CD14-positive monocyte (primary cell): ENCODE data around the gene S100A5. TPM values are rescaled to one million over a fixed set of nuclear protein-coding genes. Genes with fewer than 3 reads are reported as not detected.

Experiments used
- DNase-seq, 3 donors: peaks; one replicate each; pipeline ENCODE4 v3.0.0-alpha.2; 2011 to 2022
- H2AFZ ChIP-seq: 2 replicates; pipeline ENCODE4 v1.6.0; 2012; ENCODE audit warnings: mild to moderate bottlenecking, low read depth, low read length, inconsistent platforms; ENCODE audit not compliant: insufficient read depth, poor library complexity, severe bottlenecking
- H3K27ac ChIP-seq, 2 donors: 1 replicate in 1 of 2; 2 replicates in 1 of 2; pipeline ENCODE4 v1.5.1; 2012 to 2013; ENCODE audit warnings: low read length in 2 of 2, control low read depth in 1 of 2, inconsistent platforms in 1 of 2, low read depth in 1 of 2, mild to moderate bottlenecking in 1 of 2
- H3K27me3 ChIP-seq, 2 donors: one replicate each; pipeline versions ENCODE4 v1.6.0 to v1.6.1; 2011 to 2013; ENCODE audit warnings: low read length in 2 of 2; ENCODE audit not compliant: control insufficient read depth in 2 of 2, insufficient read depth in 2 of 2
- H3K36me3 ChIP-seq, 2 donors: replicated peaks in 1 of 2; 1 replicate in 1 of 2; 2 replicates in 1 of 2; pipeline versions ENCODE4 v1.5.1 to v1.6.1; 2012 to 2013; ENCODE audit warnings: low read length in 2 of 2, control low read depth in 1 of 2, inconsistent platforms in 1 of 2, mild to moderate bottlenecking in 1 of 2; ENCODE audit not compliant: insufficient read depth in 2 of 2, control insufficient read depth in 1 of 2
- H3K4me1 ChIP-seq, 2 donors: 1 replicate in 1 of 2; 2 replicates in 1 of 2; pipeline versions ENCODE4 v1.5.1 to v1.6.1; 2012 to 2013; ENCODE audit warnings: low read length in 2 of 2, control low read depth in 1 of 2, inconsistent platforms in 1 of 2, mild to moderate bottlenecking in 1 of 2, moderate library complexity in 1 of 2; ENCODE audit not compliant: insufficient read depth in 2 of 2, control insufficient read depth in 1 of 2
- H3K4me2 ChIP-seq: replicated peaks from 2 replicates; pipeline ENCODE3; 2012; ENCODE audit warnings: low read length, moderate library complexity, mild to moderate bottlenecking; ENCODE audit not compliant: poor library complexity, severe bottlenecking; ENCODE audit errors: extremely low read depth
- H3K4me3 ChIP-seq, 3 experiments: fragments of 200-600 bp in 1 of 3; sonication (generic) in 1 of 3; replicated peaks in 1 of 3; 1 replicate in 2 of 3; 2 replicates in 1 of 3; pipeline ENCODE4 v1.5.1; 2011 to 2013; ENCODE audit warnings: low read length in 3 of 3, mild to moderate bottlenecking in 3 of 3, control low read depth in 2 of 3, low read depth in 2 of 3, inconsistent platforms in 1 of 3, moderate library complexity in 1 of 3
- H3K79me2 ChIP-seq: 2 replicates; pipeline ENCODE4 v1.6.0; 2012; ENCODE audit warnings: mild to moderate bottlenecking, control low read depth, inconsistent platforms, low read length, moderate library complexity; ENCODE audit not compliant: insufficient read depth
- H3K9ac ChIP-seq: 2 replicates; pipeline ENCODE4 v1.6.0; 2017; ENCODE audit warnings: low read length, mild to moderate bottlenecking; ENCODE audit not compliant: insufficient read depth, poor library complexity, severe bottlenecking
- H3K9me3 ChIP-seq, 2 donors: replicated peaks in 1 of 2; 1 replicate in 1 of 2; 2 replicates in 1 of 2; pipeline versions ENCODE4 v1.5.1 to v1.6.1; 2012 to 2013; ENCODE audit warnings: low read length in 2 of 2, control low read depth in 1 of 2; ENCODE audit not compliant: control insufficient read depth in 1 of 2, insufficient read depth in 1 of 2
- H4K20me1 ChIP-seq: 2 replicates; pipeline ENCODE4 v1.6.0; 2012; ENCODE audit warnings: mild to moderate bottlenecking, low read length, control low read depth, moderate library complexity; ENCODE audit not compliant: insufficient read depth
- H3K27ac Mint-ChIP-seq, 7 donors: one replicate each; pipeline ENCODE4 v1.8.0; 2020; ENCODE audit warnings: mild to moderate bottlenecking in 7 of 7, mixed read lengths in 7 of 7, moderate library complexity in 6 of 7, inconsistent platforms in 2 of 7
- H3K27me3 Mint-ChIP-seq, 3 donors: one replicate each; pipeline ENCODE4 v1.8.0; 2021 to 2022; ENCODE audit warnings: low read depth in 3 of 3, mild to moderate bottlenecking in 3 of 3, mixed read lengths in 3 of 3, moderate library complexity in 3 of 3, inconsistent platforms in 1 of 3
- H3K36me3 Mint-ChIP-seq, 2 donors: one replicate each; pipeline ENCODE4 v1.8.0; 2020; ENCODE audit warnings: mixed read lengths in 2 of 2, inconsistent platforms in 1 of 2, mild to moderate bottlenecking in 1 of 2
- H3K4me1 Mint-ChIP-seq: one replicate; pipeline ENCODE4 v1.8.0; 2020; ENCODE audit warnings: mild to moderate bottlenecking, mixed read lengths
- H3K4me3 Mint-ChIP-seq, 2 donors: one replicate each; pipeline ENCODE4 v1.8.0; 2020; ENCODE audit warnings: mild to moderate bottlenecking in 2 of 2, mixed read lengths in 2 of 2, moderate library complexity in 1 of 2
- H3K9me3 Mint-ChIP-seq, 7 donors: one replicate each; pipeline ENCODE4 v1.8.0; 2020 to 2022; ENCODE audit warnings: mixed read lengths in 7 of 7, mild to moderate bottlenecking in 6 of 7, moderate library complexity in 6 of 7, inconsistent platforms in 2 of 7
- WGBS: methylation state at CpG from one replicate; pipeline ENCODE4 v1.1.5; 2013; ENCODE audit warnings: missing lambda C conversion rate; ENCODE audit not compliant: insufficient coverage; 5-methylcytosine and 5-hydroxymethylcytosine counted together
- intact Hi-C, 2 donors: fragments of 100-400 bp; cut with micrococcal nuclease; formaldehyde crosslinking; loops; one replicate each; pipeline versions ENCODE4 v1.15.0 to v1.15.1; 2023
- polyA plus RNA-seq, 3 donors: library from polyadenylated mRNA; depleted of rRNA in 1 of 3; unstranded in 2 of 3; stranded (reverse) in 1 of 3; fragments of 300-500 nt in 2 of 3; fragments of >200 nt in 1 of 3; fragmentation: Illumina TruSeq in 2 of 3; gene quantifications; 1 replicate in 2 of 3; 2 replicates in 1 of 3; pipeline ENCODE4 v1.2.3, GENCODE V29; 2012 to 2021
- TF ChIP-seq, protein P1 (sequence below): fragments of 200-600 bp; IDR thresholded peaks from one replicate; pipeline ENCODE4 v1.8.0; 2022; ENCODE audit warnings: antibody characterized with exemption, mild to moderate bottlenecking

S100A5 gene
- polyA plus RNA-seq, 3 donors, result 1.4 to 2.1 TPM; not detected in 1

DNA sequence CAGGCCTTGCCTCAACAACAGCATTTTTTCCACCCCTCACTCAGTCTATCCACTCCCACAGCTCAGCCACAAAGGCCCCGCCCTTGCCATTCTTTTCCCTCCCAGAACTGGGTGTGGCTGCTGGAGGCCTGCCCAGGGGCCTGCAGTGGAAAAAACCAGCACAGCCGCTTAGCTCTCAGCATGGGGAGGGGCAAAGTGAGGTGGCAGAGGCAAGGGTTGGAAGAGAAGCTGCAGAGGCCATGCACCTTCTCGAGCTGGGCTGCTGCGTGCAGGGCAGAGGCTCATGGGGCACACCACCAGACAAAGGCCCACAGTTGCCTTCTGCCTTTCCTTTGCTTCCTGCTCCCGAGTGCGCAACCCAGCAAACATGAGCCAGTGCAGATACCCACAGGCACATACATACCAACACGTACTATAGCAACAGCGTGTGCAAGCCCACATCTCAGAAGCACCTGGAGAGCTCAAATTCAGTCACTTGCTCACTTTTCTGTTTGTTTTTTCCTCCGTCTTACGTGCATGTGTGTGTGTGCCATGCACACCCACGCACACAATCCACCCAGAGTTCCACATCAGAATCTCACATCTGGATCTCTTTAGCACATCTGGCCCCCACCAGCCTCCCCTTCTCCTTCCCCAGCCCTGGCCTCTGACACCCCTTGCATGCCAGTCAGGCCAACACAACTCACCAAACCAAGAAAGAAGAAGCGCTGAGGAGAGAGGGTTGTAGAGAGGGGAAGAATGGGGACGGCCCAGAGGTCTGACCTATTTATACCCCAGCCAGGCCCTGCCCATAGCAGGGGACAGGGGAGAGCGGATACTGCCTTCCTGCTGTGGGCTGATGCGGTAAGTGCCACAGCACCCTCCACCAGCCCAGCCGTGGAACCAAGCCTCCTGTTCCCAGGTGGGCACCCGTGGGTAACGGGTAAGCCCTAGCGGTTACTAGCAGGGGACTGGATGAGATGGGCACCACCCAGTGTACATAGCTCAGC, 4.6 kb upstream of the S100A5 start, which contains the start of gene S100A4:
Gene S100A4, minus strand, starts transcription at position 740 of the 989 bp plus-strand sequence. CDS start 1,012 bp downstream, outside the sequence.
- peak within 1 kb of the TSS; percentile 71 for H2AFZ ChIP-seq
- 0% methylated on average over 15 of the region's 19 CpGs for WGBS

More for the DNA sequence above, 4.6 kb upstream of the S100A5 start, which contains the start of gene S100A4:
- DNase-seq, result peak; percentile 83 to 86 (median 83)
- Histone ChIP-seq H3K9ac (peak within 1 kb of the TSS; percentile 70), H3K36me3 (peaks cover 20 to 27% of the 10 kb centered on the region in 2 donors), H3K27me3 (no peaks in the 10 kb centered on the region), H3K79me2 (peaks cover 55% of the 10 kb centered on the region), H3K4me3 (peak within 1 kb of the TSS; percentile 83 to 94 (median 87)), H3K4me1 (peaks cover 92 to 98% of the 10 kb centered on the region in 2 donors), H4K20me1 (peaks cover 37% of the 10 kb centered on the region), H3K4me2 (peak within 1 kb of the TSS; percentile 98), H3K9me3 (no peaks in the 10 kb centered on the region), H3K27ac (peak within 1 kb of the TSS; percentile 77 to 91)
- H3K9me3 Mint-ChIP-seq, result no peaks in the 10 kb centered on the region
- peaks cover 0 to 6% (median 2%) of the 10 kb centered on the region in 3 donors for H3K27me3 Mint-ChIP-seq
- peaks cover 27 to 32% of the 10 kb centered on the region in 2 donors for H3K36me3 Mint-ChIP-seq
- peak within 1 kb of the TSS; percentile 95 to 98 (median 98) for H3K27ac Mint-ChIP-seq
- H3K4me1 Mint-ChIP-seq, result peaks cover 99% of the 10 kb centered on the region
- H3K4me3 Mint-ChIP-seq, result peak within 1 kb of the TSS; percentile 98 to 100
- intact Hi-C loops, result loop anchor here in 1 of 2 donors (5.0 kb wide), 1 partner anchor 33 kb away; no protein-coding TSS in a partner anchor
- TF ChIP-seq, protein P1, sequence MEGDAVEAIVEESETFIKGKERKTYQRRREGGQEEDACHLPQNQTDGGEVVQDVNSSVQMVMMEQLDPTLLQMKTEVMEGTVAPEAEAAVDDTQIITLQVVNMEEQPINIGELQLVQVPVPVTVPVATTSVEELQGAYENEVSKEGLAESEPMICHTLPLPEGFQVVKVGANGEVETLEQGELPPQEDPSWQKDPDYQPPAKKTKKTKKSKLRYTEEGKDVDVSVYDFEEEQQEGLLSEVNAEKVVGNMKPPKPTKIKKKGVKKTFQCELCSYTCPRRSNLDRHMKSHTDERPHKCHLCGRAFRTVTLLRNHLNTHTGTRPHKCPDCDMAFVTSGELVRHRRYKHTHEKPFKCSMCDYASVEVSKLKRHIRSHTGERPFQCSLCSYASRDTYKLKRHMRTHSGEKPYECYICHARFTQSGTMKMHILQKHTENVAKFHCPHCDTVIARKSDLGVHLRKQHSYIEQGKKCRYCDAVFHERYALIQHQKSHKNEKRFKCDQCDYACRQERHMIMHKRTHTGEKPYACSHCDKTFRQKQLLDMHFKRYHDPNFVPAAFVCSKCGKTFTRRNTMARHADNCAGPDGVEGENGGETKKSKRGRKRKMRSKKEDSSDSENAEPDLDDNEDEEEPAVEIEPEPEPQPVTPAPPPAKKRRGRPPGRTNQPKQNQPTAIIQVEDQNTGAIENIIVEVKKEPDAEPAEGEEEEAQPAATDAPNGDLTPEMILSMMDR, result no peak
